Natural killer cell (primary cell): ENCODE data around the gene SARDH. TPM values are rescaled to one million over a fixed set of nuclear protein-coding genes. Genes with fewer than 3 reads are reported as not detected.

Experiments
- ATAC-seq, 3 donors: fragments of 150-1000 bp in 2 of 3; fragments of 200-7000 bp in 1 of 3; cut with Tn5 transposase; 1 replicate in 1 of 3; 2 replicates in 2 of 3; pipeline ENCODE4 v1.10.0; 2021; ENCODE audit warnings: mild to moderate bottlenecking in 2 of 3, moderate library complexity in 2 of 3
- DNase-seq, 2 donors: peaks; one replicate each; pipeline versions ENCODE4 v3.0.0 to v3.0.0-alpha.2; 2013 to 2021; ENCODE audit warnings: mixed read lengths in 1 of 2
- H3K27ac ChIP-seq: one replicate; pipeline ENCODE4 v1.5.1; 2013; ENCODE audit warnings: mild to moderate bottlenecking, low read length
- H3K27me3 ChIP-seq: one replicate; pipeline ENCODE4 v1.6.1; 2013; ENCODE audit warnings: low read length; ENCODE audit not compliant: control insufficient read depth, insufficient read depth
- H3K36me3 ChIP-seq: one replicate; pipeline ENCODE4 v1.6.1; 2013; ENCODE audit warnings: low read length; ENCODE audit not compliant: control insufficient read depth, insufficient read depth
- H3K4me1 ChIP-seq: one replicate; pipeline ENCODE4 v1.6.1; 2013; ENCODE audit warnings: low read length; ENCODE audit not compliant: control insufficient read depth, insufficient read depth
- H3K4me3 ChIP-seq: one replicate; pipeline ENCODE4 v1.5.1; 2013; ENCODE audit warnings: low read length
- H3K9me3 ChIP-seq: one replicate; pipeline ENCODE4 v1.6.1; 2013; ENCODE audit warnings: low read length; ENCODE audit not compliant: control insufficient read depth, insufficient read depth
- H3K27ac Mint-ChIP-seq, 2 donors: one replicate each; pipeline ENCODE4 v1.8.0; 2022; ENCODE audit warnings: mild to moderate bottlenecking in 2 of 2, mixed read lengths in 2 of 2, moderate library complexity in 1 of 2
- H3K27me3 Mint-ChIP-seq, 2 donors: one replicate each; pipeline ENCODE4 v1.8.0; 2022; ENCODE audit warnings: low read depth in 2 of 2, mixed read lengths in 2 of 2
- H3K36me3 Mint-ChIP-seq: one replicate; pipeline ENCODE4 v1.8.0; 2022; ENCODE audit warnings: mixed read lengths
- H3K4me1 Mint-ChIP-seq, 2 donors: one replicate each; pipeline ENCODE4 v1.8.0; 2022; ENCODE audit warnings: mixed read lengths in 2 of 2
- H3K4me3 Mint-ChIP-seq: one replicate; pipeline ENCODE4 v1.8.0; 2022; ENCODE audit warnings: mild to moderate bottlenecking, moderate library complexity, mixed read lengths
- H3K9me3 Mint-ChIP-seq, 2 donors: one replicate each; pipeline ENCODE4 v1.8.0; 2022; ENCODE audit warnings: mixed read lengths in 2 of 2
- CTCF ChIP-seq: fragments of 200-600 bp; IDR thresholded peaks from one replicate; pipeline ENCODE4 v1.8.0; 2022; ENCODE audit warnings: antibody characterized with exemption
- WGBS: methylation state at CpG from one replicate; pipeline ENCODE4 v1.1.7; 2013; ENCODE audit warnings: missing lambda C conversion rate; ENCODE audit not compliant: insufficient coverage; 5-methylcytosine and 5-hydroxymethylcytosine counted together
- intact Hi-C: fragments of 100-400 bp; cut with micrococcal nuclease; formaldehyde crosslinking; loops from one replicate; pipeline ENCODE4 v1.14.2; 2022
- total RNA-seq, 4 donors: library from RNA; stranded (reverse); fragments of 120-200 nt in 1 of 4; gene quantifications; one replicate each; pipeline versions ENCODE4 v1.2.3 to v1.2.4, GENCODE V29; 2013 to 2022

SARDH gene
- total RNA-seq, 3 donors from 2014 or later (not counting 1 experiment from before 2014, with no cell fraction given) = 2.2 to 6.8 (median 4.1) TPM

GRCh38 chr9:133633681-133634080 lies 104.5 kb downstream of the SARDH start:
- no peaks in the 10 kb centered on the region for H3K27me3 ChIP-seq
- no peak overlapping the region for H3K27ac ChIP-seq
- Mint-ChIP-seq H3K36me3 (no peaks in the 10 kb centered on the region), H3K9me3 (no peaks in the 10 kb centered on the region), H3K27me3 (peaks cover 0 to 5% of the 10 kb centered on the region in 2 donors), H3K4me3 (no peak overlapping the region), H3K4me1 (no peaks in the 10 kb centered on the region), H3K27ac (no peak overlapping the region)
- H3K9me3 ChIP-seq = no peaks in the 10 kb centered on the region
- H3K36me3 ChIP-seq = no peaks in the 10 kb centered on the region
- DNase-seq = no peak
- intact Hi-C loops = no loop called here
- no peak for TF ChIP-seq CTCF
- 53% methylated on average over 8 of the region's 8 CpGs for WGBS
- no peak for ATAC-seq
- H3K4me3 ChIP-seq = no peak overlapping the region
- H3K4me1 ChIP-seq = no peaks in the 10 kb centered on the region

GRCh38 chr9:133632806-133633680 lies 105.1 kb downstream of the SARDH start:
- Histone ChIP-seq H3K4me1 (no peaks in the 10 kb centered on the region), H3K27me3 (no peaks in the 10 kb centered on the region), H3K27ac (no peak overlapping the region), H3K36me3 (no peaks in the 10 kb centered on the region), H3K9me3 (no peaks in the 10 kb centered on the region), H3K4me3 (no peak overlapping the region)
- ATAC-seq (peak in 1 of 3 donors; percentile 22), DNase-seq (no peak)
- no peak overlapping the region for H3K4me3 Mint-ChIP-seq
- peaks cover 0 to 7% of the 10 kb centered on the region in 2 donors for H3K27me3 Mint-ChIP-seq
- intact Hi-C loops = no loop called here
- no peaks in the 10 kb centered on the region for H3K4me1 Mint-ChIP-seq
- WGBS = 69% methylated on average over 22 of the region's 27 CpGs
- TF ChIP-seq CTCF = no peak
- no peaks in the 10 kb centered on the region for H3K36me3 Mint-ChIP-seq
- no peak overlapping the region for H3K27ac Mint-ChIP-seq
- H3K9me3 Mint-ChIP-seq = no peaks in the 10 kb centered on the region

GRCh38 chr9:133631111-133631510 lies 107.0 kb downstream of the SARDH start:
- no peak overlapping the region for H3K27ac Mint-ChIP-seq
- H3K9me3 Mint-ChIP-seq = peaks cover 0 to 7% of the 10 kb centered on the region in 2 donors
- peaks cover 0 to 5% of the 10 kb centered on the region in 2 donors for H3K27me3 Mint-ChIP-seq
- Histone ChIP-seq H3K27me3 (no peaks in the 10 kb centered on the region), H3K27ac (no peak overlapping the region), H3K4me1 (no peaks in the 10 kb centered on the region), H3K36me3 (no peaks in the 10 kb centered on the region), H3K4me3 (no peak overlapping the region), H3K9me3 (no peaks in the 10 kb centered on the region)
- H3K36me3 Mint-ChIP-seq = peaks cover 3% of the 10 kb centered on the region
- no peak overlapping the region for H3K4me3 Mint-ChIP-seq
- DNase-seq (no peak), ATAC-seq (no peak)
- intact Hi-C loops = no loop called here
- H3K4me1 Mint-ChIP-seq = no peaks in the 10 kb centered on the region
- TF ChIP-seq CTCF = no peak
- 92% methylated on average over 12 of the region's 12 CpGs for WGBS
